LNCAP (cell line): Measurements from ENCODE around the gene GSN.

Source experiments
- TF ChIP-seq, protein P1 (sequence below): fragments of 450-650 bp; IDR thresholded peaks from 2 replicates; pipeline ENCODE4 v1.5.1; 2017; ENCODE audit warnings: mild to moderate bottlenecking

Gene GSN

DNA sequence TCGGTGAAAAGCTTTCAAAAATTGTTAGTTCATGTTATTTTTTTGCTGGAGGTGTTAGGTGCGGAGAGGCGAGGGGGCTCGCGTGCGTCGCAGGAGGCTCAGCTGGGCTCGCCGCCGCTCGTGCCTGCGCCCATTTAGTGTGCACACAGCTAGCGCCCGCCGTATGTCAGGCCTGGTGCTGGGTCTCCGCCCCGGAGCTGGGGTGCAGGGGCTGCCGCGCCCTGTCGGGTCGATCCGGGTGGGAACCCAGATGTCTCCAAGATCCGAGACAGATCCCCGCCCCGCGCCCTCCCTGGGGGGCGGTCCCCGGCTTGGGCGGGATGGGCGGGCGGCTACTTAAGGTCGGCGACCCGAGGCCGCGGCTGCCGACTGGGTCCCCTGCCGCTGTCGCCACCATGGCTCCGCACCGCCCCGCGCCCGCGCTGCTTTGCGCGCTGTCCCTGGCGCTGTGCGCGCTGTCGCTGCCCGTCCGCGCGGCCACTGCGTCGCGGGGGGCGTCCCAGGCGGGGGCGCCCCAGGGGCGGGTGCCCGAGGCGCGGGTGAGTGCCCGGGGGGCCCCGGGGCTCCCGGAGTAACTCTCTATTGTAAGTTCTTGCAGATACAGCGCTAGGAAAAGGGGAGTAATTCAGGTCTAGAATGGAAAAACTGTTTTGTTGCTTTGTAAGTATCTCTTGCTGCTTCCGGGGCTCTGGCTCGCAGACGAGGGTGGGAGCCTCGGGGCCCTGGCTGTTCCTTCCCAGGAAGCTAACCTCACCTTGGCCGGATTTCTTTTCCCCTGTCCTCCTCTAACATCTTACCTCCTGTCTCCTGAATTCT, 31.7 kb downstream of the GSN start:
- TF ChIP-seq, protein P1, sequence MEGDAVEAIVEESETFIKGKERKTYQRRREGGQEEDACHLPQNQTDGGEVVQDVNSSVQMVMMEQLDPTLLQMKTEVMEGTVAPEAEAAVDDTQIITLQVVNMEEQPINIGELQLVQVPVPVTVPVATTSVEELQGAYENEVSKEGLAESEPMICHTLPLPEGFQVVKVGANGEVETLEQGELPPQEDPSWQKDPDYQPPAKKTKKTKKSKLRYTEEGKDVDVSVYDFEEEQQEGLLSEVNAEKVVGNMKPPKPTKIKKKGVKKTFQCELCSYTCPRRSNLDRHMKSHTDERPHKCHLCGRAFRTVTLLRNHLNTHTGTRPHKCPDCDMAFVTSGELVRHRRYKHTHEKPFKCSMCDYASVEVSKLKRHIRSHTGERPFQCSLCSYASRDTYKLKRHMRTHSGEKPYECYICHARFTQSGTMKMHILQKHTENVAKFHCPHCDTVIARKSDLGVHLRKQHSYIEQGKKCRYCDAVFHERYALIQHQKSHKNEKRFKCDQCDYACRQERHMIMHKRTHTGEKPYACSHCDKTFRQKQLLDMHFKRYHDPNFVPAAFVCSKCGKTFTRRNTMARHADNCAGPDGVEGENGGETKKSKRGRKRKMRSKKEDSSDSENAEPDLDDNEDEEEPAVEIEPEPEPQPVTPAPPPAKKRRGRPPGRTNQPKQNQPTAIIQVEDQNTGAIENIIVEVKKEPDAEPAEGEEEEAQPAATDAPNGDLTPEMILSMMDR: no peak

DNA sequence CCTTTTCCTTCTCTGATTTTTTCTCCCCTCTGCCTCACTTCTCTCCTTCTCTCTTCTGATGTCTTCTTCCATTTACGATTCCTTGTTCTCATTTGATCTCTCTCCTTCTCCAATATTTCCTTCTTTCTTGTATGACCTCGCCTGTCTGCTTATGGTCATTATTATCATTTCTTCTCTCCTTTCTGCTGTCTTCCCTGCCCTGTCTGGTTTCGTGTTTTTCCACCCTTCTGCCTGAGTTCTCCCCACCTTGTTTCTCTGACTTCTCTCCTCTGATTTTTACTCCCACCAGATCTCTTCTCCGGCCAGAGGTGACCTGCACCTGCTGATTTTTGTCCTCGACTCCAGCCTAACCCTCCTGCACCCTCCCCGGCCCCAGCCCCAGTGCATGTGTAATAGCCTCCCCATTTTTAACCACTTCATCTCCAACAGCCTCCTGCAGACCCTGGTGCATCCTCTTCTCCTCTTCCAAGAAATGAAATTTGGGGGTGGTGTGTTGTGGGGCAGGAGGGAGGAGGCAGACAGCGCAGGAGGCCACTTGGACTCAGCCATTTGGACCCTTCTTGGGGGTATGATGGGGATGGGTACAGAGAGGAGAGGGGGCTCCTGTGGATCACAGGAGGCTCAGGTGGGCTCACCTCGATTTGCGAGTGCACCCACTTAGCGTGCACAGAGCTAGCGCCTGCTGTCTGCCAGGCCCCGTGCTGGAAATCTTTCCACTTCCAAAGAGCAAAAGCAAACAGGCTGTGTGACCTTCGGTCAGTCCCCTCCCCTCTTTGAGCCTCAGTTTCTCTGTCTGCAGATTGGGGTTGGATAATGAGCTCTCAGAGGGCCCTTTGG, 32.5 kb downstream of the GSN start:
- TF ChIP-seq, protein P1: no peak

DNA sequence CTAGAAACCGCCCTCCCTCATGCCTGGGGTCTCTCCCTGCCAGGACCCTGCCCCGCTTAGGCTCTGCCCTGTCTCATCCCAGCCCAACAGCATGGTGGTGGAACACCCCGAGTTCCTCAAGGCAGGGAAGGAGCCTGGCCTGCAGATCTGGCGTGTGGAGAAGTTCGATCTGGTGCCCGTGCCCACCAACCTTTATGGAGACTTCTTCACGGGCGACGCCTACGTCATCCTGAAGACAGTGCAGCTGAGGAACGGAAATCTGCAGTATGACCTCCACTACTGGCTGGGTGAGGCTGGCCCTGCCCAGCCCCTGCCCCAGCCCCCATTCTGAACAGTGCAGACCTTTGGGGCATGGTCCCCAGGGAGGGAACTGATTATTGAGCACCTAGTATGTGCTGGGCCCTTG, 33.9 kb downstream of the GSN start:
- TF ChIP-seq, protein P1: no peak

DNA sequence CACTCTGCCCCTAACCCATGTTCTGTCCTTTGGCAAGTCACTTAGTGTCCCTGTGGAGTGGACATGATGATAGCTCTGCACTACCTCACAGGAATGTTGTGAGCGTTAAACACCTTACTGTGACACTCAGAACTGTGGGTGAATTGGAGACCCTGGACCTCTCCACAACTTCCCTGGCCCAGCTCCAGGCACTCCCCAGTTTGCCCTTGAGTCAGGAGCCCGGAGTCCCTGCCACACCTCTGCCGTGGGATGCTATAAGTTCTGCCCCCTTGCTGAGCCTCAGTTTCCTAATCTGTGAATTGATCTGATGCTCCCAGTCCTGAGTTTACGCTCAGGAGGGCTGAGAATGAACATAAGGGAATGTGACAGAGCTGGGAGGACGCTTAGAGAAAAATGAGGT, 34.4 kb downstream of the GSN start:
- TF ChIP-seq, protein P1: no peak

DNA sequence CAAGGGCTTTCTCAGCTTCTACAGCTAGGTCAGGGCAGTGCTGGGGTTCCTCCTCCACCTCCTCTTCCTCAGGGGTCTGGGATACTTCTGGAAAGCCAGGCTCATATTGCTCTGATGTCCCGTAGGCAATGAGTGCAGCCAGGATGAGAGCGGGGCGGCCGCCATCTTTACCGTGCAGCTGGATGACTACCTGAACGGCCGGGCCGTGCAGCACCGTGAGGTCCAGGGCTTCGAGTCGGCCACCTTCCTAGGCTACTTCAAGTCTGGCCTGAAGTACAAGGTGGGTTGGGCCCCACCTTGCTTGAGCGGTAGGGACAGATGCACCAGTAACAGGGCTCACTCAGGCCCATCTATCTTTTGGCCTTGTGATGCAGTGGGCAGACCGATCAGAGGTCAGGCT, 34.8 kb downstream of the GSN start:
- TF ChIP-seq, protein P1: no peak

DNA sequence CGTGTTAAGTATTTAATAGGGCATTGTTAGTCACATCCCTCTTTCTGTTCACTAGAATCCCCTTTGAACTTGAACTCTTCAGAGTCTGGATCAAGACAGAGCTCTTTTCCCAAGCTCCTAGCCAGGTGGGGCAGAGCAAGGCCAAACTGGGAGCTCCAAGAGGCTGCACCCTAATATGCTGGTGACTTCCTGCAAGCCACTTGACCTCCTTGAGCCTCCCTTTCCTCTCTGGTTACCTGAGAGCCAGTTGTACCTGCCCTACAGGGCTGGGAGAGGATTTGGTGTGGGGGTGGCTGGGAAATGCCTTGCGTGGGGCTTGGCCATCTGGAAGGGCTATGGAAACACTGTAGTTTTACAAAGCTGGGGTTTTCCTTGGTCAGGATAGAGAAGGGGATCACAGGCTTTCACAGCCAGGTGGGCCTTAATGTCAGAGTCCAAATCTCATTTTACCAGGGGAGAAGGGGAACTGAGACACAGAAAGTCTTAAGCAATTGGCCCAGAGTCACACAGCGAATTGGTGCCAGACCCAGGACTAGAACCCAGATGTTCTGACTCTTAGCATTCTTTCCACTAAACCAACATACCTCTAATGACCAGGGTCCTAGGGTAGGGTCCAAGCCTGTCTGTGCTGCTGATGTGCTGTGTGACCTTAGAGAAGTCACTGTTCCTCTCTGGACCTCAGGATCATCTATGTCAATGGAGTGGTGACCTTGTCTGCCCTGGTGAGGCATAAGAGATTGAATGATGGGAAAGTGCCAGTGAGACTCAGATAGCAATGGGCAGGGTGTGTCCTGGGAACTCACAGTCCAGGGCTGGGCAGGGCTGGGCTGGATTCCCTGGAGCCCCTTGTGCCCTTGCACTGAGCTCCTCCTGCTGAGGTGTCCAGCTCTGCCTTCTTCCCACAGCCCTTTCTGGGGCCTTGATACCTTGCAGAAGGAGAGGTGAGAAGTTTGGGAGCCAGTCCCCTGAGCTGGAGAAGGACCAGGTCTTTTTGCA, 35.8 kb downstream of the GSN start:
- TF ChIP-seq, protein P1: no peak

DNA sequence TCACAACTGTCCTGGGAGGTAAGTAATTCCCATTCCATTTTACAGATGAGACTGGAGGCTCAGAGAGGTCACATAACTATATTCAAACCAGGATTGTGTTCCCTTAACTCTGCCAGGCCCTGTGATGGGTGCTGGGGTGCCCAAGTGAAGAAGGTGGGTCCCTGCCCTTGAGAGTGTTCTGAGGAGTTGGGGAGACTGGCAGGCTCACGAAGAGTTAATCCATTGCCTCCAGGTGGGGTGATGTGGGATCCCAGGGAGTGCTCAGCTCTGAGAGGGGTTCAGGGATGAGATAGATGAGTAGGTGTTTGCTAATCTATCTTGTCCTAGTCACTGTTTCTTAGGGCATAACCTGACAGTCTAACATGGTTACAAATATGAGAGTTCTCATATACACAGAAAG, 36.7 kb downstream of the GSN start:
- TF ChIP-seq, protein P1: no peak
